GM23338 (cell line): ENCODE results near the gene CPNE8. TPM values are rescaled to one million over a fixed set of nuclear protein-coding genes. Genes with fewer than 3 reads are reported as not detected.

Experiments
- ATAC-seq: fragments of 200-7000 bp; cut with Tn5 transposase; 3 replicates; pipeline ENCODE4 v1.9.1; 2020
- DNase-seq: peaks from one replicate; pipeline ENCODE4 v3.0.0-alpha.2; 2015; ENCODE audit warnings: low spot score
- H2AFZ ChIP-seq: fragments of 200-600 bp; sonication (generic); 2 replicates; pipeline ENCODE4 v1.8.0; 2016; ENCODE audit warnings: antibody characterized with exemption, mild to moderate bottlenecking, moderate library complexity
- H3F3A ChIP-seq: fragments of 200-600 bp; sonication (generic); replicated peaks from 2 replicates; pipeline ENCODE4 v1.8.0; 2017; ENCODE audit warnings: antibody characterized with exemption, mixed run types, low read depth
- H3K27ac ChIP-seq: fragments of 200-600 bp; sonication (generic); 2 replicates; pipeline ENCODE4 v1.6.1; 2016; ENCODE audit warnings: low read depth
- H3K27me3 ChIP-seq: fragments of 200-600 bp; sonication (generic); 2 replicates; pipeline ENCODE4 v1.8.0; 2016; ENCODE audit warnings: mild to moderate bottlenecking, mixed run types, moderate library complexity; ENCODE audit not compliant: insufficient read depth
- H3K36me3 ChIP-seq: fragments of 200-600 bp; sonication (generic); 2 replicates; pipeline ENCODE4 v1.8.0; 2016; ENCODE audit warnings: mild to moderate bottlenecking; ENCODE audit not compliant: insufficient read depth
- H3K4me1 ChIP-seq: fragments of 200-600 bp; sonication (generic); 2 replicates; pipeline ENCODE4 v1.8.0; 2016; ENCODE audit warnings: mild to moderate bottlenecking, moderate library complexity; ENCODE audit not compliant: insufficient read depth
- H3K4me2 ChIP-seq: fragments of 200-600 bp; sonication (generic); 2 replicates; pipeline ENCODE4 v1.7.1; 2017; ENCODE audit warnings: mixed run types
- H3K4me3 ChIP-seq: fragments of 200-600 bp; sonication (generic); 2 replicates; pipeline ENCODE4 v1.6.1; 2016; ENCODE audit warnings: mixed run types
- H3K79me2 ChIP-seq: fragments of 200-600 bp; sonication (generic); replicated peaks from 2 replicates; pipeline ENCODE4 v1.8.0; 2017; ENCODE audit warnings: mild to moderate bottlenecking; ENCODE audit not compliant: insufficient read depth
- H3K9me2 ChIP-seq: fragments of 200-600 bp; sonication (generic); 2 replicates; pipeline ENCODE4 v1.8.0; 2017; ENCODE audit not compliant: insufficient read depth
- H4K20me1 ChIP-seq: fragments of 200-600 bp; sonication (generic); replicated peaks from 2 replicates; pipeline ENCODE4 v1.8.0; 2017; ENCODE audit warnings: mild to moderate bottlenecking; ENCODE audit not compliant: insufficient read depth
- H3K27ac Mint-ChIP-seq: 2 replicates; pipeline ENCODE4 v1.8.0; 2020; ENCODE audit warnings: inconsistent platforms, mild to moderate bottlenecking, moderate library complexity, mixed read lengths
- H3K27me3 Mint-ChIP-seq: 3 replicates; pipeline ENCODE4 v1.8.0; 2022; ENCODE audit warnings: low read depth, mild to moderate bottlenecking, moderate library complexity, mixed read lengths, inconsistent platforms; ENCODE audit not compliant: insufficient read depth, poor library complexity
- H3K36me3 Mint-ChIP-seq: 3 replicates; pipeline ENCODE4 v1.8.0; 2021; ENCODE audit warnings: low read depth, mild to moderate bottlenecking, inconsistent platforms, moderate library complexity, mixed read lengths
- H3K4me1 Mint-ChIP-seq: 3 replicates; pipeline ENCODE4 v1.8.0; 2020; ENCODE audit warnings: mild to moderate bottlenecking, inconsistent platforms, mixed read lengths
- H3K4me3 Mint-ChIP-seq: 3 replicates; pipeline ENCODE4 v1.8.0; 2021; ENCODE audit warnings: moderate library complexity, mild to moderate bottlenecking, inconsistent platforms, mixed read lengths
- H3K9me3 Mint-ChIP-seq: 3 replicates; pipeline ENCODE4 v1.8.0; 2020; ENCODE audit warnings: moderate library complexity, mild to moderate bottlenecking, inconsistent platforms, mixed read lengths
- JUNB ChIP-seq: IDR thresholded peaks from one replicate; pipeline ENCODE4 v1.6.1; 2016; ENCODE audit warnings: antibody characterized with exemption; ENCODE audit not compliant: unreplicated experiment
- polyA plus RNA-seq: library from polyadenylated mRNA; unstranded; fragments of >200 nt; fragmentation: Nextera tagmentation; extraction: Ambion mirVana; gene quantifications from 2 replicates; pipeline ENCODE4 v1.2.1, GENCODE V29; 2016
- total RNA-seq: library from RNA; depleted of rRNA; stranded (reverse); fragments of >200 nt; shearing (Covaris generic); gene quantifications from 2 replicates; pipeline ENCODE4 v1.2.3, GENCODE V29; 2014
- TF ChIP-seq, protein P1 (sequence below): fragments of 250-450 bp; sonication (Bioruptor Pico); IDR thresholded peaks from 2 replicates; pipeline ENCODE4 v1.5.0; 2020; ENCODE audit warnings: mild to moderate bottlenecking, moderate library complexity
- TF ChIP-seq, protein P2 (sequence below): IDR thresholded peaks from one replicate; pipeline ENCODE4 v1.6.1; 2018; ENCODE audit warnings: antibody characterized with exemption; ENCODE audit not compliant: unreplicated experiment

Gene CPNE8
- total and polyA plus RNA-seq, 2 experiments from 2014 or later: 8.7 to 10.1 TPM

DNA sequence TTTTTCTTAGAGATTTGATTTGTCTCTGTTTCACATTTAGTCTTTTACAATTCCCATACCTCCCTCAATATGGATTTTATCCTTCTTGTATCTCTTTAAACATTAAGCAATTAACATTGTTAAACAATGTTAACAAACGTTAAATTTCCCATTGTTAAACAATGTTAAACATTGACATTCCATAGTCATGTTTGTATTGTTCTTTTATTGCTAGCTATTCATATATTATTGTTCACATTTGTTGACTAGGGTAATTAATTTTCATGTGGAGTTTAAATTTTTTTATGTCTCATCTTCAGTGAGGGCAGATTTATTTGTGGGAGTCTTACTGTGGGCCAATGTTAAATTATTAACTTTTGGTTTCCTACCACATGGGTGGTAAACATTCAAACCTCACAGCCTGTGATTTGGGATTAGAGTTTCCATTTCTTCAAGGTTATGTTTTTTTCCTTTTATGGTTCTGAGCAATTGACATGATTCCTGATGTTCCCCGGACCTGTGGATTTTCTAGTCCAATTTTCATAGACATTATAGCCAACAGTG lies 294.5 kb downstream of the CPNE8 start (continued):
- TF ChIP-seq, protein P1, sequence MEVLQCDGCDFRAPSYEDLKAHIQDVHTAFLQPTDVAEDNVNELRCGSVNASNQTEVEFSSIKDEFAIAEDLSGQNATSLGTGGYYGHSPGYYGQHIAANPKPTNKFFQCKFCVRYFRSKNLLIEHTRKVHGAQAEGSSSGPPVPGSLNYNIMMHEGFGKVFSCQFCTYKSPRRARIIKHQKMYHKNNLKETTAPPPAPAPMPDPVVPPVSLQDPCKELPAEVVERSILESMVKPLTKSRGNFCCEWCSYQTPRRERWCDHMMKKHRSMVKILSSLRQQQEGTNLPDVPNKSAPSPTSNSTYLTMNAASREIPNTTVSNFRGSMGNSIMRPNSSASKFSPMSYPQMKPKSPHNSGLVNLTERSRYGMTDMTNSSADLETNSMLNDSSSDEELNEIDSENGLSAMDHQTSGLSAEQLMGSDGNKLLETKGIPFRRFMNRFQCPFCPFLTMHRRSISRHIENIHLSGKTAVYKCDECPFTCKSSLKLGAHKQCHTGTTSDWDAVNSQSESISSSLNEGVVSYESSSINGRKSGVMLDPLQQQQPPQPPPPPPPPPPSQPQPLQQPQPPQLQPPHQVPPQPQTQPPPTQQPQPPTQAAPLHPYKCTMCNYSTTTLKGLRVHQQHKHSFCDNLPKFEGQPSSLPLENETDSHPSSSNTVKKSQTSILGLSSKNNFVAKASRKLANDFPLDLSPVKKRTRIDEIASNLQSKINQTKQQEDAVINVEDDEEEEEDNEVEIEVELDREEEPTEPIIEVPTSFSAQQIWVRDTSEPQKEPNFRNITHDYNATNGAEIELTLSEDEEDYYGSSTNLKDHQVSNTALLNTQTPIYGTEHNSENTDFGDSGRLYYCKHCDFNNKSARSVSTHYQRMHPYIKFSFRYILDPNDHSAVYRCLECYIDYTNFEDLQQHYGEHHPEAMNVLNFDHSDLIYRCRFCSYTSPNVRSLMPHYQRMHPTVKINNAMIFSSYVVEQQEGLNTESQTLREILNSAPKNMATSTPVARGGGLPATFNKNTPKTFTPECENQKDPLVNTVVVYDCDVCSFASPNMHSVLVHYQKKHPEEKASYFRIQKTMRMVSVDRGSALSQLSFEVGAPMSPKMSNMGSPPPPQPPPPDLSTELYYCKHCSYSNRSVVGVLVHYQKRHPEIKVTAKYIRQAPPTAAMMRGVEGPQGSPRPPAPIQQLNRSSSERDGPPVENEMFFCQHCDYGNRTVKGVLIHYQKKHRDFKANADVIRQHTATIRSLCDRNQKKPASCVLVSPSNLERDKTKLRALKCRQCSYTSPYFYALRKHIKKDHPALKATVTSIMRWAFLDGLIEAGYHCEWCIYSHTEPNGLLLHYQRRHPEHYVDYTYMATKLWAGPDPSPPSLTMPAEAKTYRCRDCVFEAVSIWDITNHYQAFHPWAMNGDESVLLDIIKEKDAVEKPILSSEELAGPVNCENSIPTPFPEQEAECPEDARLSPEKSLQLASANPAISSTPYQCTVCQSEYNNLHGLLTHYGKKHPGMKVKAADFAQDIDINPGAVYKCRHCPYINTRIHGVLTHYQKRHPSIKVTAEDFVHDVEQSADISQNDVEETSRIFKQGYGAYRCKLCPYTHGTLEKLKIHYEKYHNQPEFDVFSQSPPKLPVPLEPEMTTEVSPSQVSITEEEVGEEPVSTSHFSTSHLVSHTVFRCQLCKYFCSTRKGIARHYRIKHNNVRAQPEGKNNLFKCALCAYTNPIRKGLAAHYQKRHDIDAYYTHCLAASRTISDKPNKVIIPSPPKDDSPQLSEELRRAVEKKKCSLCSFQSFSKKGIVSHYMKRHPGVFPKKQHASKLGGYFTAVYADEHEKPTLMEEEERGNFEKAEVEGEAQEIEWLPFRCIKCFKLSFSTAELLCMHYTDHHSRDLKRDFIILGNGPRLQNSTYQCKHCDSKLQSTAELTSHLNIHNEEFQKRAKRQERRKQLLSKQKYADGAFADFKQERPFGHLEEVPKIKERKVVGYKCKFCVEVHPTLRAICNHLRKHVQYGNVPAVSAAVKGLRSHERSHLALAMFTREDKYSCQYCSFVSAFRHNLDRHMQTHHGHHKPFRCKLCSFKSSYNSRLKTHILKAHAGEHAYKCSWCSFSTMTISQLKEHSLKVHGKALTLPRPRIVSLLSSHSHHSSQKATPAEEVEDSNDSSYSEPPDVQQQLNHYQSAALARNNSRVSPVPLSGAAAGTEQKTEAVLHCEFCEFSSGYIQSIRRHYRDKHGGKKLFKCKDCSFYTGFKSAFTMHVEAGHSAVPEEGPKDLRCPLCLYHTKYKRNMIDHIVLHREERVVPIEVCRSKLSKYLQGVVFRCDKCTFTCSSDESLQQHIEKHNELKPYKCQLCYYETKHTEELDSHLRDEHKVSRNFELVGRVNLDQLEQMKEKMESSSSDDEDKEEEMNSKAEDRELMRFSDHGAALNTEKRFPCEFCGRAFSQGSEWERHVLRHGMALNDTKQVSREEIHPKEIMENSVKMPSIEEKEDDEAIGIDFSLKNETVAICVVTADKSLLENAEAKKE (CRISPR knock-in tag): no peak
- TF ChIP-seq JUNB: no peak

DNA sequence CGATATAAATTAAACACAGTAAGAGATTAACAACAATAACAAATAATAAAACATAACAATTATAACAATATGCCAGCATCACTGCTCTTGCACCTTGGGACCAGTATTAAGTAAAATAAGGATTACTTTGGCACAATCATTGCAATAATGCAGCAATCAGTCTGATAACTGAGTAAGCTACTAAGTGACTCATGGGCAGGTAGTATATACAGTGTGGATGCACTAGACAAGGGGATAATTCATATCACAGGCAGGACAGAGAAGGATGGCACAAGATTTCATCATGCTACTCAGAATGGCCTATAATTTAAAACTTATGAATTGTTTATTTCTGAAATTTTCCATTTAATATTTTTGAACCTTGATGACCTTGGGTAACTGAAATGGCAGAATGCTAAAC lies 298.1 kb downstream of the CPNE8 start:
- Mint-ChIP-seq H3K4me1 (peaks cover 9% of the 10 kb centered on the region; the same call in 2 of the 3 replicates), H3K4me3 (no peak overlapping the region), H3K27me3 (peaks cover 2% of the 10 kb centered on the region), H3K27ac (no peak overlapping the region), H3K36me3 (no peaks in the 10 kb centered on the region; the same call in 2 of the 3 replicates), H3K9me3 (peaks cover 18% of the 10 kb centered on the region)
- H3F3A ChIP-seq: no peaks in the 10 kb centered on the region
- H3K9me2 ChIP-seq: peaks cover 4% of the 10 kb centered on the region; the same call in 1 of the 2 replicates
- H3K4me1 ChIP-seq: peaks cover 7% of the 10 kb centered on the region; the same call in 1 of the 2 replicates
- no peaks in the 10 kb centered on the region for H3K27me3 ChIP-seq
- ATAC-seq: no peak
- H3K79me2 ChIP-seq: no peaks in the 10 kb centered on the region
- H3K27ac ChIP-seq: no peak overlapping the region
- H3K4me2 ChIP-seq: no peak overlapping the region
- no peaks in the 10 kb centered on the region for H3K36me3 ChIP-seq
- no peak for DNase-seq
- H3K4me3 ChIP-seq: no peak overlapping the region
- TF ChIP-seq, protein P2, sequence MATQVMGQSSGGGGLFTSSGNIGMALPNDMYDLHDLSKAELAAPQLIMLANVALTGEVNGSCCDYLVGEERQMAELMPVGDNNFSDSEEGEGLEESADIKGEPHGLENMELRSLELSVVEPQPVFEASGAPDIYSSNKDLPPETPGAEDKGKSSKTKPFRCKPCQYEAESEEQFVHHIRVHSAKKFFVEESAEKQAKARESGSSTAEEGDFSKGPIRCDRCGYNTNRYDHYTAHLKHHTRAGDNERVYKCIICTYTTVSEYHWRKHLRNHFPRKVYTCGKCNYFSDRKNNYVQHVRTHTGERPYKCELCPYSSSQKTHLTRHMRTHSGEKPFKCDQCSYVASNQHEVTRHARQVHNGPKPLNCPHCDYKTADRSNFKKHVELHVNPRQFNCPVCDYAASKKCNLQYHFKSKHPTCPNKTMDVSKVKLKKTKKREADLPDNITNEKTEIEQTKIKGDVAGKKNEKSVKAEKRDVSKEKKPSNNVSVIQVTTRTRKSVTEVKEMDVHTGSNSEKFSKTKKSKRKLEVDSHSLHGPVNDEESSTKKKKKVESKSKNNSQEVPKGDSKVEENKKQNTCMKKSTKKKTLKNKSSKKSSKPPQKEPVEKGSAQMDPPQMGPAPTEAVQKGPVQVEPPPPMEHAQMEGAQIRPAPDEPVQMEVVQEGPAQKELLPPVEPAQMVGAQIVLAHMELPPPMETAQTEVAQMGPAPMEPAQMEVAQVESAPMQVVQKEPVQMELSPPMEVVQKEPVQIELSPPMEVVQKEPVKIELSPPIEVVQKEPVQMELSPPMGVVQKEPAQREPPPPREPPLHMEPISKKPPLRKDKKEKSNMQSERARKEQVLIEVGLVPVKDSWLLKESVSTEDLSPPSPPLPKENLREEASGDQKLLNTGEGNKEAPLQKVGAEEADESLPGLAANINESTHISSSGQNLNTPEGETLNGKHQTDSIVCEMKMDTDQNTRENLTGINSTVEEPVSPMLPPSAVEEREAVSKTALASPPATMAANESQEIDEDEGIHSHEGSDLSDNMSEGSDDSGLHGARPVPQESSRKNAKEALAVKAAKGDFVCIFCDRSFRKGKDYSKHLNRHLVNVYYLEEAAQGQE: no peak
- H2AFZ ChIP-seq: no peak overlapping the region
- no peaks in the 10 kb centered on the region for H4K20me1 ChIP-seq
